ENCODE measurements around the gene RWDD4. TPM values are rescaled to one million over a fixed set of nuclear protein-coding genes. Genes with fewer than 3 reads are reported as not detected.

Gene RWDD4
- total RNA-seq, 1 donor from 2014 or later: 15.9 TPM

GRCh38 chr4:183636503-183636902, 22.5 kb downstream of the RWDD4 start:
- DNase-seq (ENCODE audit: low spot score): no peak

DNA sequence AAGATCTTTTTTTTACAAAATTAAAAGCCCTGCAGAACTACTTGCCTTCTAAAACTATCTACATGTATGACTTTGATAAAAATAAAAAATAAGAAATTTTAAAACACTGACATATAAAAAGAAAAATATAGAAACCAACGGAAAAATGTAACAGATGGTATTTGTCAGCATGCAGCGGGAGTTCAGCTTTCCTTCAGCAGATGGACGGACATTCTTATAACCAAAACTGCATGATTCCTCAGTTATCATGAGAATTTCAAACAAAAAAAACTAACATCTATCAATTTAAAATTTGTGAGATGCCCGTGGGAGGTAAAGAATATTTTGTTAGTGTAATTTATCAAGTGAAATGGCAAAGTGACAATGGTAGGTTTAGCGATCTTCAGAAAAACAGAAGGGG, 23.2 kb downstream of the RWDD4 start:
- DNase-seq (ENCODE audit: low spot score): no peak

DNA sequence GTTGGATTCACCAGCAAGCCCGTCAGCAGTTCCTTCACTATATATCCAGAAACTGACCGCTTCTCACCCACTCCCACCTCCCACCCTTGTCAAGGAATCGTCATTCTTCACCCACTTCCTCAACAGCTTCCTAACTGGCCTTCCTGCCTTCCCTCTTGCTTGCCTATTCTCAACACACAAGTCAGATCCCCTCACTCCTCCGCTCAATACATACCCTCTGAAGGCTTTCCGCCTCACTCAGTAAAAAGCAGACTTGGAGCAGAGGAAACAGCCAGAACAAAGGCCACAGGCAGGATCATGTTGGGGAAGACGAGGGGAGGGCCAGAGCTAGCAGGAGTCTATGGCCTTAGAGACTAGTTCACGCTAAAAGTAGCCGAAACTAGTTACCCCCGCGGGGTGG, 23.7 kb downstream of the RWDD4 start:
- no peak for DNase-seq (ENCODE audit: low spot score)

GRCh38 chr4:183633476-183634400, 25.2 kb downstream of the RWDD4 start:
- peak; percentile 16 for DNase-seq (ENCODE audit: low spot score)

DNA sequence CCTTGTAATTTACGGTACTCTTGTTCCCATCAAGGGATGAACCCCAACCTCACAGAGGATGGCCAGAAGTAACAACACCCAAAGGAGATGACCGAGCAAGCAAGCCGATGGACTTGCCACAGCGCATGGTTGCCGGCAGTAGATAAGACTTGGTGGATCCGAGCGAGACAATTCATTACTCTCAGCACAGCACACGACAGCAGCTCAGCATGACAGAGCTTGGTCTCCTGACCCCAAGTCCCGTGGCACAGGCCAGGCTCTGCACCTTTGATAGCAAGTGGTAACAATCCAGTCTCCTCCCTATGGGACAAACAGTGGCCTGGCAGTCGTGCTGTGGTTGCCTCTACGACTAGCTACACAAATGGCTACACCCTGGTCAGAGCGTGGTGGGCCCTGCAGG, 26.3 kb downstream of the RWDD4 start:
- DNase-seq (ENCODE audit: low spot score): peak; percentile 53

DNA sequence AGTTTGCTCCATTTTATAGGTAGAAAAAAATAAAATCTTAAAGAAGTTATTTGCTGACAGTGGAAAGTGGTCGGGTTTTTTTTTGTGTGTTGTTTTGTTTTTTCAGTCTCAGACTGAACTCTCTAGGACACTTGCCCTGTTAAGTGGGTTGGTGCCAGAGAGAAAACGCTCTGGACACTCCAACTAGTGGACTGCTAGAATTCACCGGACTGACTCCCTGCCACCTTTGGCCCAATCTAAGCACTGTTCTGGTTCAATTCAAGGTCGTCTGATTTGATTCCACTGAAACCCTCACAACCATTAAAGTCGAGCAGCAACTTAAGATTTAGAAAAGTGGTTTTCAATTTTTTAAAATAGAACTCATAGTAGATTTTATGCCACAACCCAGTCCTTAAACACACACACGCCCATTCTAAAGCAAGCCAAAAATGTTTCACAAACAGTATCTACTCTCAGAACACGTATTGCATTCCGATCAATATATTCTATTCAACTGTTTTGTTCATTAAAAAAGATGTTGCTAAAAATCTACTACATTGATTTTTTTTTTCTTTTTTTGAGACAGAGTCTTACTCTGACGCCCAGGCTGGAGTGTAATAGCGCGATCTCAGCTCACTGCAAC, 27.3 kb downstream of the RWDD4 start:
- peak; percentile 14 for DNase-seq (ENCODE audit: low spot score)

GRCh38 chr4:183627979-183628588, 30.9 kb downstream of the RWDD4 start:
- DNase-seq (ENCODE audit: low spot score): peak; percentile 65

- DNase-seq (ENCODE audit: low spot score): peak; percentile 57
Observed at GRCh38 chr4:183627286-183627685, 31.7 kb downstream of the RWDD4 start.

DNA sequence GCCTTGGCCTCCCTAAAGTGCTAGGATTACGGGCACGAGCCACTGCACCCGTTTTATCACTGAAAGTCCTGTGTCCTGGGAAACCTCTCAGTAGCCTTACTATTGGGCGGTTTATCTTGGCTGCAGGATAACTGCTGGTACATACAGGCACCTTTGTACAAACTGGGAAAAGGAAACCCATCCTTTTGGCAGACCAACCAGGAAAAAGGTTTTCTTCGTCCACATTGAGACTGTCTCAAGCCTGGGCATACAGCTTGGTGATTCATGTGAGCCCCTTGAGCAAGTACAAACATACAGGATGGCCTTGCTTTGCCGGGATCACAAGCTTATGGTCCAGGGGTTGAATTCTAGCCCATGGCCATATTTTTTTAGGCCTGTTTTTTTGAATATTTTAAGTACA, 32.8 kb downstream of the RWDD4 start:
- peak; percentile 41 for DNase-seq (ENCODE audit: low spot score)

DNA sequence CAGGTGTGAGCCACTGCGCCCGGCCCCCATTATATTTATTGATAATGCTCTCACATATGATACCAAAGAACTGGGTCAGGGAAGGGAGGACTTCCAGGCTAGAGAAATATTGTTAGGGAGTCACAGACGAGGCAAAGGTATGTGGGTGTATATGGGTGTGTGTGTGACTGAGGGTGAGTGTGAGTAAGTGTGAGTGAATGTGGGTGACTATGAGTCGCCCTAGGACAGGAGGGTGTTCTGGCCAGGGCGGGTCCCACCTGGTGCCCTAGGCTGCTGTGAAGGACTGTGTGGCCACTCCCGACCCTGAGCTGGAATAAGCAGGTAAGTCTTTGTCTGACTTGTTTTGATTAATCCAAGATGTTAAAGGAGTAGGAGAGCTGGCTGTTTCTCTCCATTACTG, 34.4 kb downstream of the RWDD4 start:
- no peak for DNase-seq (ENCODE audit: low spot score)

DNA sequence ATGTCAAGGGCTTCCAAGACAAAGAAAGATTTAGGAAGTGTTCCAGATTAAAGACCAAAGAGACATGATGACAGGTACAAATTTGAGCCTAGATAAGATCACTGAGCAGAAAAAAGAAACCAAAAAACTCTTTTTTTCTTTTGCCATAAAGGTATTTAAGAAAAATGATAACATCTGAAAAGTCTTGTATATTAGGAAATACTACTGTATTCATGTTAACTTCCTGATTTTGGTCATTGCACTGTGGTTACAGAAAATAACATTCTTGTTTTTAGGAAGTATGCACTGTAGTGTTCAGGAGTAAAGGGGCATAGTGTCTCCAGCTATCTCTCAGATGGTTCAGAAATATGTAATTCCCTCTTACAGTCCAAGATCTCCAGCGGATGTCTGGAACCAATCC, 37.1 kb downstream of the RWDD4 start:
- no peak for DNase-seq (ENCODE audit: low spot score)

- no peak for DNase-seq (ENCODE audit: low spot score)
Observed at GRCh38 chr4:183620421-183620820, 38.6 kb downstream of the RWDD4 start.

DNA sequence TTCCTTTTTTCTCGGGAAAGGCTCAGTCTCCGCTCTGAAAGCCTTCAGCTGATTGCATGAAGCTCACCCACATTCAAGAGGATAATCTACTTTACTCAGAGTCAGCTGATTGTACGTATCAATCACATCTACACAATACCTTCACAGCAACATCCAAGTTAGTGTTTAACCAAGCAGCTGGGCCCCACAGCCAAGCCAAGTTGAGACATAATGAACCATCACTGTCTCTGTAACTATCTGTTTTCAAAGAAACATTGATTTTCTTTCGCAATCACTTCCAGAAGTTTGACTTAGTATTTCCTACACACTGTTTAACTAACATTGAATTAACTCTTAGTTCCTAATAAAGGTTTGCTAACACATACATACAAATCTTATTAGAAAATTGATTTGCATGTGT, 40.3 kb downstream of the RWDD4 start:
- DNase-seq (ENCODE audit: low spot score): no peak

DNA sequence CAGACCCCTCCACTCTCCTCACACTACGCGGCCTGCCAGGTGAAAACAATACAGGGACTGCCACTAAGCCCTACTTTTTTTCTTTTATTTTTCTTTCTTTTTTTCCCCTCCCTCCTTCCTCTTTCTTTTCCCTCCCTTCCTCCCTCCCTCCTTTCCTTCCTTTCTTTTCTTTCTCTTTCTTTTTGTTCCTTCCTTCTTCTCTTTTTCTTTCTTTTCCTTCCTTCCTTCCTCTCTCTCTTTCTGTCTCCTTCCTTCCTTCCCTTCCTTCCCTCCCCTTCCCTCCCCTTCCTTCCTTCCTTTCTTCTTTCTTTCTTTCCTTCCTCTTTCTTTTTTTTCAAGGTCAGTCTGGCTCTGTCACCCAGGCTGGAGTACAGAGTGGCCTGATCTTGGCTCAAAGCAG, 41.9 kb downstream of the RWDD4 start:
- no peak for DNase-seq (ENCODE audit: low spot score)

DNA sequence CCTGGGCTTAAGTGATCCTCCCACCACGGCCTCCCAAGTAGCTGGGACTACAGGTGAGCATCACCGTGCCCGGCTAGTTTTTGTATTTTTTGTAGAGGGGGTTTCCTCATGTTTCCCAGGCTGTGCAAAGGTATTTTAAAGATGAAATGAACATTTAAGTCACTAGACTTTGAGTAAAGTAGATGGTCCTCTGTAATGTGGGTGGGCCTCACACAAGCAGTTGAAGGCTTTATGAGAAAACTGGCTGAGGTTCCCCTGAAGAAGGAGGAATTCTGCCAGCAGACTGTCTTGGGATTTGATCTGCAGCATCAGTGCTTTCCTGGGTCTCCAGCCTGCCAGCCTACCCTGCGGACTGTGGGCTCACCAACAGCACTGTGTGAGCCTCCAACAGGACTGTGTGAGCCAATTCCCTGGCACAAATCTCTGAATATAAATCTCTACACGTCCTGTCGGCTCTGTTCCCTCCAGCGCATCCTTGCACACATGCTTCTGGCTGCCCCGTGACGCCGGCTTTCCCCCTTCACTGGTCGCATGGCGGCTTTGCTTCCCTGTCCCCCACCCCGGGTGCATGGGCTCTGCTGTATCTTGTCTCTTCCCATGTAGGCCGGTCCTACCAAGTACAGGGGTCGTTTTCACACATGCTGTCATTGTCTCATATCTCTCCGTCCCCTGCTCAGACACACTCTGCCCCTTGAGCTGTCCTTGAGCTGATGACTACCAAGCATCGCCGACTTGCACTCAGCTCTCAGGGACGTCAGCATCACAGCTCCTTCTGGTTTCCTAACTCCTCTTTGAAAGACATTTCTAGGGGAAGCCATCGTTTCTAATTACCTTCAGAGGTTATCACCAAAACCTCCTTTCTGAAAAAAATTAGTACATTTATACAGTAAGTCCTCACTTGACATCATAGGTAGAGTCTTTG, 46.4 kb downstream of the RWDD4 start:
- DNase-seq (ENCODE audit: low spot score): no peak

GRCh38 chr4:183611210-183611830, 47.7 kb downstream of the RWDD4 start:
- no peak for DNase-seq (ENCODE audit: low spot score)

GRCh38 chr4:183610613-183611012, 48.4 kb downstream of the RWDD4 start:
- no peak for DNase-seq (ENCODE audit: low spot score)

GRCh38 chr4:183610033-183610432, 49.0 kb downstream of the RWDD4 start:
- DNase-seq (ENCODE audit: low spot score): no peak

- DNase-seq (ENCODE audit: low spot score): no peak
Observed at GRCh38 chr4:183609151-183609550, 49.8 kb downstream of the RWDD4 start.

DNA sequence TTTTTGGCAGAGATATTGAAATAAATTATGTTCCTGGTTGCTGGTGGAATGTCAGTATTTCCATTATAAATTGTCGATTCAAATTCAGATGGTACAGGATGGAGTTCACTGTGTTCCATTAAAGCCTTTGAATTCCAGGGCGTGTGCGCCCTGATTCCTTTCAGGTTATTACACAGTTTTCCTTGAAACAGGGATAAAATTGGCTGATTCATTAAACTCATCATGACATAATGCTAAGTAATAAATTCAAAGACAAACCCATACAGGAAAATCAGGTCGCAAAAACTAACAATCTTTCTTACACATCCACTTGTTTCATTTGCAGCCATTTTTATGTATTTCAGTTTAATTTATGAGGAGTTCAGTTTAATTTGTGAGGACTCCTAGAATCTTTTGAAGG, 51.1 kb downstream of the RWDD4 start:
- DNase-seq (ENCODE audit: low spot score): no peak

DNA sequence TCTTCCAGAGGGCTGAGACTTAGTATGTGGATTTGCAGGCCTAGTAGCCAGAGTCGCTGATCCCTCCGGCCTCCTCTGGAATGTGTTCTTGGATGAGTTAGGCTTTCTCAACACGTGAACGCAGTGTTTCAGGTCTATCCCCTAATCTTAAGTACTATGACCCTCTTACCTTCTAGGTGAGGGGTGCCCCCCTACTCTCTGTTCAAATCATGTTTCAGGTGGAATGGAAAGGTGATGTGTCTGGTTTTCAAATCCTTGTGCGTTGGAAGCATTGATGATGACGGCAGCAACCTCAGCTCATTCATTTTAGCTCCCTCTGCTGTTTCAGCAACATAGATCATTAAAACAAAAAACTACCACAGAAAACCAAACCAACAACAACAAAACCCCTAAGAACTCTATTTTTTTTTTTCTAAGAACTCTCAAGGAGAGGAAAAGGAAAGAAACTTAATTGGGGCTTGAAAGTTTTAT, 56.4 kb downstream of the RWDD4 start:
- no peak for DNase-seq (ENCODE audit: low spot score)
